ENCODE measurements around the gene AMER3.

AMER3 gene

DNA sequence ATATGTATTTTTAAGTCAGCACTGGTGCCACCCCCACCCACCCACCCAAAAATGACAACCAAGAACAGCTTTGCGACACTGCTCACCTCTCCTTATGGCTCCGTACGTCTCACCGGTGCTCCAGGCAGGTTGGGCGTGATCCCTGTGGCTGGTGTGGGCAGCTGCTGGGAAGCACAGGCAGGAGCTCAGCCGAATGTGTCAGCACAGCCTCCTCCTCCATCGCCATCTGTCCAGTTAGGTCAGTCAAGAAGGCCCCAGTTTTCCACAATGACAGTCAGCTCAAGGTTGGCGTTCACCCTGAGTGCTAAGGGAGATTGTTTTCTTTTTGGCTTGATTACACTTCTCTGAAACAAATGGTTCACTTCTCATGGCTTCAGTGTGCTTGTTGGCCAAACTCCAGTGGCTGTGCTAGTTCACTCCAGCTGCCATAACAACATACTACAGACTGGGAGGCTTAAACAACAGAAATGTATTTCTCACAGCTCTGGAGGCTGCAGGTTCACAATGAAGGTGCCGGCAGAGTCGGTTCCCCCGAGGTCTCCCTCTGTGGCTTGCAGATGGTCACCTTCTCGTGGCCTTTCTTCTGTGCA lies 30.2 kb downstream of the AMER3 start:
- DNase-seq: no peak

DNA sequence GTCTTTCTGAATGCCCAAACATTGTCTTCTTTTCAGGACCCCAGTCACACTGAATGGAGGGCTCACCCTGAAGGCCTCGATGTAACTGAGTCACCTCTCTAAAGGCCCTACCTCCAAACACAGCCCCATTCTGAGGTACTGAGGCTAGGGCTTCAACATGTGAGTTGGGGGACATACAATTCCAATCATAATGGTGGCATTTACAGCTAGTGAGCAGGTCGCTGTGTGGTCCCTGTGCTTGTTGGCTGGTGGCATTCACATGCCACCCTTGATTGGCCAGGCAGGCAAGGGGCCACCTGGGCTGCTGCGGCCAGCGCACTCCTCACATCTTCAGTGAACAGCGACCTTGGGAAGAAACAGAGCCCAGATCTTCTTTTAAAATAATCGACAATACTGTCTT lies 30.7 kb downstream of the AMER3 start:
- no peak for DNase-seq

DNA sequence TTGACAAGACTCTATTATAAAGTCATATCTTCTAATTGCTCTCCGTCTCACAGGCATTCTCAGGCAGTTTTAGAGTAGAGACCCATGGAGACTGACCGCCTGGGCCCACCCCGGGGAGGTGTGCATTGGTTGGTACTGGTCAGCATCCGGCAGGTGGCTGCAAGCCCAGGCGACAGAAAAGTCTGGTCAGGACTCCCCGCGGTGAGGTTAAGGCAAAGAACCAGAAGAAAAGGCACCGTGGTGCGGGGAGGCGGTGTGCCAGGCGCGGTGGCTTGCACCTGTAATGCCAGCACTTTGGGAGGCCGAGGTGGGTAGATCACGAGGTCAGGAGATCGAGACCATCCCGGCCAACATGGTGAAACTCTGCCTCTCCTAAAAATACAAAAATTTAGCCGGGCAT lies 32.5 kb downstream of the AMER3 start:
- no peak for DNase-seq

DNA sequence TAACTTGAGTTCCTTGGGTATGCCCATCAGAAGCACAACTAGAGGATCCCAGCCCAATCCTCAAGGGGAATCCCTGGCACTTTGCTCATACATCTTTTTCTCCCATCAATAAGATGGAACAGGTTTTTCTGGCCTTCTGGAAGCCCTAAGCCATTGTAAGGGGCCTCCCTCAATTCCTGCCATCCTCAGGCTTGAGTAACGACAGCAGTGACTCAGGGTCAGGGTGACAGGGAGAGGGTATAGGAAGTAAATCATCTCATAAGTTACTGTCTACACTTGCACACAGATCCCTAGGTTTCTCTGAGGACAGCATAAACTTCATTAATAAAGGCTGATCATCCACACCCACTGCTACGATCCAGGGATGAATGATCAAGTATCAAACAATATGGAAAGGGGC lies 35.0 kb downstream of the AMER3 start:
- no peak for DNase-seq

DNA sequence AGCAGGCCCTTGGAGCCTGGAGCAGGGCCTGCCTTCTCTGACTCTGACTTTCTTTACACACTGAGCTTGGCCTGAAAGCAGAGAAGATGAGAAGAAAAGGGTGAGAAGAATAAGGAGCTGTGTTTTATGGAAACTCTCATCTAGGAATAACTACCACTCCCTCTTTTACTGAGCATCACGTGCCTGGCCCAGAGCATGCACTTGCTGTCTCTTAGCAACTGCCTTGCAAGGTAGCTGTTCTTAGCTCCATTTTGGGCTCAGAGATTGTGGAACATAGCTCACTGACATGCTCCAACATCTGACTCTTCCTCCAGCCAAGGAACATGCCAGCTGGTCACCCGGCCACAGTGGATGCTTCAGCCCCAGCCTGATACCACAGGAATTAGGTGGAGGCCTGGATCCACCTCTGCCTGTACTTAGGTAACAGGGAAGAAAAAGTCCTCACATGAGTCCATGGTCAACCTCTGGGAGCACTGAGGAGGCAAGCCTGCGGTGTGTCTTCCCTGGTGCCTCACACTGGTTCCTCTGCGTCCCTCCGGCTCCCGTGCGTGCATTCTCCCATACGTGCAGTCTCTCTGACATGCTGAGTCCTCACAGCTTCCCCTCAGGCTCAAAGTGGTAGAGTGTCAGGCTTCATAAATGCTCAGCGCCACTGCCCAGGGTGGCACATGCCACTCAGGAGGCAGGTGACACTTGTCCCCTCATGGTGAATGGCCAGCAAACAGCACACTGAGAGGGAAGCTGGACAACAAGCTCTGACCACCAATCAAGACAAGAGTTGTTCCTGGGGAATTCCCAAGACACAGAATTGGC lies 35.7 kb downstream of the AMER3 start:
- no peak for DNase-seq

DNA sequence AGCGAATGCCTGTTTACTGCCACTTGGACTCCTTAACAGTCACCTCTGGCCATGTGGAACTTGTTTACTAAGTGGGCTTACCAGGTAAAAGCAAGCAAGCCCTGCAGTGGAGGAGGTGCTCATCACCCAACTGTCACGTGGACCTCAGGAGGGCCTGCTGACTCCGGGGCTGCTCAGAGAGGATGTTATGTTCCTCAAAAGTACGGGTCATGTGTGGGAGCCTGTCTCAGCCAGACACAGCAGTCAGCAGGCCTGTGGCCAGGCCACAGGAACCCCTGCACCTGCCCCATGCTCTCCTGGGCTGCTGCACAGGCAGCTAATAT lies 36.2 kb downstream of the AMER3 start:
- no peak for DNase-seq

DNA sequence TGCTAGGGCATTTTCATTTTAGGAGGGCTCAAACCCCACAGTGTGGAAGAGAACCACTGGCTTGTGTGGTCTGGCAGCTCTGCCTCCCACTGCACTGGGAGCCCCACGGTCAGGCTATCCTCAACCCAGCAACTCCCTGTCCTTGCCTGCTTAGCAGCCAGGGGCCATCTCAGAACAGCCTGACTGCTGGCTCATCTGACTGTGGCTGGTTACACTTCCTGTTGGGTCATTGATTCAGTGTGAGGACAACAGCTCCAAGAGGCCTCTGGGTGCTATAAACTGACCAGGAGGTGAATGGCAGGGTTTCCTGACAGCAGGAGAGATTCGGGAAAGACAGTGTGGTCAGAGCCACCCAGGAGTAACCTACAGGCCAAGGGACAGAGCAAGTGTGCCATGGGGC lies 40.1 kb downstream of the AMER3 start:
- DNase-seq: no peak

DNA sequence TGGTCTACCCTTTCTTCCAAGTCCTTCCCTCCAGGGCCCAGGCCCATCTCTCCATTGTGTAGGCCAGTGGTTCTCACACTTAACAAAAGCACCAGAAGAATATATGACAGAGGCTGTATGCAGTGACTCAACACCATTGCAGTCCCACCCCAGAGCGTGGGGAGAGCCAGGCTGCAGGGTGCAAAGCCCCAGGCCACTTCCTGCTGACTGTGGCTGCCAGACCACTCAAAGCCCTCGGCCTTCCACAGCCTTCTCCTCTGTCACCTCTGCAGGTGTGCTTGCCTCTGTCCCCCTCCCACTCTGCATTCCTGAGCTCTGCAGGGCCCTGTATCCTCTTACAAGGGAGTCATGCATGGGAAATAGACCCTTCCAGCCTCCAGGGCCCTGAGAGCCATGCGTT lies 41.0 kb downstream of the AMER3 start:
- DNase-seq: no peak

DNA sequence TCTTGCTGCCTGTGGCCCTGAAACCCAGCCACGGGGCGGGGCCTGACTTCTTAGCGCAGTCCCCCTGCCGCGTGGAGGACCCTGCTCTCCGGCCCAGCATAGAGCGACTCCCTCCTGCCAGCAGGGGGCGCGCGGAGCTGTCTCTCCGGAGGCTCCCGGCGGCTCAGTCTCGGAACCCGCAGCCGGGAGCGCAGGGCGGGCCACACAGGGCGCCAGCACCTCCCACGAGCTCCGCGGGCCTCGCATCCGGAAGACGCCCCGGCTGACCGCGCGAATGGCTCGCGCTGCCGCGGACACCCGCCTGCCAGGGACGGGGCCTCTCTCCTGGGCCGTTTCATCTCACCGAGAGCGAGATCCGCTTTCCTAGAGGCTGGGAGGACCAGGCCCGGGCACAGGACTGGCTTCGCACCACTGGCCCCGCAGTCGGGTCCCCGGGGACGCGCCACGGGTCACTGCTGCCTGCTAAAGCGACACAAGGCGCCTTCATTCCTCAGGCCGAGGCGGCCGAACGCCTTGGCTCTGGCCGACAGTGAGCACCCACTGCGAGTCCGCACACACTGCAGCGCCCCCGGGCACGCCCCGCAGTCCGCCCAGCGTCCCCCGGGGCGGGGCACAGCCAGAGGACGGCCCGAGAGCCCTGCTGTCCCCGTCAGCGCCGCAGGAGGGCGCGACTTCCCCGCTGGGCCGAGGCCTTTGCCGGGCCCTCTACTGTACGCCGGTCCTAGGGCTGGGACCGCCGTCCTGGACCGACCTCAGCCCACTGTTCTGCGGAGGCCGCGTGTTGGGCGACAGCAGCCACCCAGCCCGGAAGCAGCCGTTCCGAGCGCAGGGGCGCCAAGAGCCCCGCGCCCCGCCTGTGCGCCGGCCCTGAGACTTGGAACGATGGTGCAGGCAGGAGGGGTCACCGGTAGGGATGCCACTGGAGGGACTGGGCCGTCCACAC lies 42.4 kb downstream of the AMER3 start:
- DNase-seq: peak; percentile 78

DNA sequence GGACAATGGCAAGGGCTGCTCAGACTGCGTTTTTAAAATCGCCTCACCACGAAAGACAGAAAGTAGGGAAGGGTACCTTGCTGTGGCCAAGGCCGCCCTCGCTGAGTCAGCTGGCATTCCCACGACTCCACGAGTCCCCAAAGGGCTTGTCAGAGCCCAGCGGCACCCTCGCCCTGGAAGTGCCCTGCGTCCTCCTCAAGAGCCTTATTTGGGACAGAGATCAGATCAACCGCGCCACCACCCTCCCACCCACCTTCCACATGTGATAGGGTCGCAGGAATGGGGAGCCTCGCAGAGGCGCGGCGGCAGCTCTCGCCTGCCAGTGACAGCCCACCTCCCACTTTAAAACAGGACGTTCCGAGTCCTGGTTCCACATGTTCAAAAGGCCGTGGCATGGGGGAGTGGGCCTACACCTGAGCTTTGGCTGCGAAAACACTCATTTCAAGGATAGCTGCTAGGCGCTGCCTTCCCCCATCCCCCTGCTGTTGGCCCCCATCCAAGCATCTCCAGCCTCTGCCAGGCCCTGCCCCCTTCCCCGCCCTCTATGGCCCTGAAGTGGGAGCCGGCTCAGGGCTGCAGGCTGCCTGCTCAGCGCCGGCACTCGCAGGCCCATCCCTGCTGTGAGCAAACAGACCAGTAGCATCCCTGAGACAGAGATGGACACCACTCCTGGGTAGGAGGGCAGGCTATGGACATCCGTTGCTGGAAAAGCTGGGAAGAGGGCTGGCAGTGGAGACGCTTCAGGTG lies 43.3 kb downstream of the AMER3 start:
- DNase-seq: no peak

DNA sequence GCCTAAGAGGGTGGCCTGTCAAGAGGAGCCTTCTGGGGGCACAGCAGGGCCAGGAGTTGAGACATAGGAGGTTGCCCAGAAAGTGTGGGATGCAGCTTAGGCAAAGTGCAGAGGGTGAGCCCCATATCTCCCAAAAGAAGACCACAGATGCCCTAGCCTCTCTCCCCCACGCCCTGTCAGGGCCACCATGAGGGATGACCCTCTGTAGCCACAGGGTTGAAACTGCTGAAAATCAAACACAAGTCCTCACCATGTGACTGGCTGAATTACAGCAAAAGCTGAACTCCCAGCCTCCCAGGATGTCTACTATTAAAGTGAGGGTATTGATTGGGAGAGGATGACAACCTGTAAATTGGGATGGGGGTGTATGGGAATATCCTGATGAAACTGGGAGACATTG lies 44.0 kb downstream of the AMER3 start:
- DNase-seq: no peak

DNA sequence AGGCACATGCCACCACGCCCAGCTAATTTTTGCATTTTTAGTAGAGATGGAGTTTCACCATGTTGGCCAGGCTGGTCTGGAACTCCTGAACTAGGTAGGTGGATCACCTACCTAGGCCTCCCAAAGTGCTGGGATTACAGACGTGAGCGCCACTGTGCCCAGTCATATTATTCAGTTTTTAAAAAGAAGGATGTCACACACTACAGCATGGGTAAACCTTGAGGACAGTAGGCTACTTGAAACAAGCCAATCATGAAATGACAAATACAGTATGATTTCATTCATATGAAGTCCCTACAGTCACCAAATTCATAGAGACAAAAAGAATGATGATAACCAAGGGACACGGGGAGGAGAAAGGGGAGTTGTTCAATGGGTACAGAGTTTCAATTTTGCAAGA lies 50.3 kb downstream of the AMER3 start:
- no peak for DNase-seq

DNA sequence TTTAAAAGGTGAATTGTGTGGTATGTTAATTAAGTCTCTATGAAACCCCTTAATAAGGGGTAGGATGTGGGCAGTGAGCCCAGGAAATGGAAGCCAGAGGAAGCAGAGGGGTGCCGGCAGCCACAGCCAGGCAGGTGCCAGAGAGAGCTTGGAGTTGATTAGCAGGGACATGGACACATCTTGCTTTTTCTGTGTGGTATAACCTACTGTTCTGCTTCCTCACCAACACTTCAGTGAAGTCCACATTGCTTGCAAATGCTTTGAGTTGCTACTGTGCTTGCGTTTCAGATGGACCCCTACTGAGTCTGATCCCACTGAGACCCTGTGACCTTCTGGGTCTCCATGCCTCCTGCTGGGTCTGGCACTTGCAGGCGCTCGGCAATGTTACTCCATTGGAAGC lies 51.0 kb downstream of the AMER3 start:
- no peak for DNase-seq

DNA sequence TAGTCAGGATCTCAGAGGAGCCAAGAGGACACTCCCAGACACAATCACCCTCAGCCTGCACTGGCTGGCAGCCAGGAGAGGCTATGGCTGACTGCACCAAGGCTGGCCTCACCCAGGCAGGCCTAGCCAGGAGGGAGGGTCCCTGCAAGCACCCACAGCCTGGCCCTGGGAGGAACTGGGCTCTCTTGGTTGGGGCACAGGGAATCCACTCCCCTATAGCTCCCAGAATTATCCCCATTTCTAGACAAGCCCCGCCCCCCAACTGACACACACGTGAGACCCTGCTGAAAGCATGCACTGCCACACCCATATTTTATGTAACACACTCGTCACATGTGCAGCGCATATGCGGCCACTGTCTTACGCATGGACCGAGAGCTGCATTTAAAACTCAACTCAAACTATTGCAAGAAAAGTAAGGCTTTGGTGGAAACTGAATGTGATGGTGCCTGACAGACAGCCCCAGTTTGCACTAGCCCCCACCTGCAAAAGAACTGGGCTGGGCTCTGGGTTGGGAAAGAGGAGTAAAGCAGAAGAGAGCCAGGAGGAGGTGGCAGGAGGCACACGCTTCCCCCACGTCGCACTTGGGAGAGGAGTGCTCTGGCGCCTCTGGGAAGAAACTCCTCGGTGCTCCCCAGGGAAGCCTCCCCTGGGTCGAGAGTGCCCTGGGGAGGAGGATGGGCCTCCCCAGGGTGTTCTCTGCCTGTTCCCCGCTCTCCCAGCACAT lies 52.5 kb downstream of the AMER3 start:
- no peak for DNase-seq

DNA sequence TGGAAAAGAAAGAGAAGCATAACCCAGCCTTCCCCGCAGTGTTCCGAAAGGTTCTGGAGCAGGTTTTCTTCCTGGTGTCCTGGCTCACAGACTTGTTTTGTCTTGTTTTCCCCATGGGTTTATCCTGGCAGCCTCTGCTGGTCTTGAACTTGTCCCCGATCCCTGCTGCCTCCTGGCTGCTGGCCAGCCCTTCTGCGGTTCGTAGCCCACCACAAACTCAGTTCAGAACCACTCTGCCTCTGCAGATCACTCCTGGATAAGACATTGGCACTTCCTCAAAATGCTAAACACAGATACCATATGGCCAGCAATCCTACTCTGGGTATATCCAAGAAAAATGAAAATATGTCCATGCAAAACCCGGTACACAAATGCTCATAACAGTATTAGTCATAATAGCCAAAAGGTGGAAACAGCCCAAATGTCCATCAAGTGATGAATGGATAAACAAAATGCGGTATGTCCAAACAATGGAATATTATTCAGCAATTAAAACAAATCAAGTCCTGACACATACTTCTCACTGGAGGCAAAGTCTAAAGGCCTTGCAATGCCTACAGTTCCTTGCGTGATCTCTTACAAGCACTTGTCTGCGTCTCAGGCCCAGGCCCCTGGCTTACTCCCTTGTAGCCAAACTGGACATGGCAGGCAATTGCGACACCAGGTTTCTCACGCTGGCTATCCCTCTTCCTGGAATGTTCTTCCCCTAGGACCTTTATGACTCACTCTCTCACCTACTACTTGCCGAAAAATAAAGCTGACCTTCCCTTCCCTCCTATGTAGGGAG lies 53.3 kb downstream of the AMER3 start:
- DNase-seq: no peak

DNA sequence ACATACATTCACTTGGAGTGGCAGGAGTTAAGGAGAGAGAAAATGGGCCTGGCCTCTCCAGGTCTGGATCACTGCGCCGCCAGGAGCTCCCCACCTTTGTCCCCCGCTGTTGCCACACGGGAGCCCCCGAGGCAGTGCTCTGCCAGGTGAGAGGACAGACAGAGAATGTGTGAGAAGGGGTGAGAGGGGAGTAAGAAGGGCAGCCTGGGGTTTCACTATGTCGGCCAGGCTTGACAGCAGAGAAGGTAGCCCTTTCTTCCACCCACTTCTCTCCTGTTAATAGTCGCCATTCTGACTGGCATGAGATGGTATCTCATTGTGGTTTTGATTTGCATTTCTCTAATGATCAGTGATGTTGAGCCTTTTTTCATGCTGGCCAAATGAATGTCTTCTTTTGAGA lies 55.1 kb downstream of the AMER3 start:
- DNase-seq: no peak

DNA sequence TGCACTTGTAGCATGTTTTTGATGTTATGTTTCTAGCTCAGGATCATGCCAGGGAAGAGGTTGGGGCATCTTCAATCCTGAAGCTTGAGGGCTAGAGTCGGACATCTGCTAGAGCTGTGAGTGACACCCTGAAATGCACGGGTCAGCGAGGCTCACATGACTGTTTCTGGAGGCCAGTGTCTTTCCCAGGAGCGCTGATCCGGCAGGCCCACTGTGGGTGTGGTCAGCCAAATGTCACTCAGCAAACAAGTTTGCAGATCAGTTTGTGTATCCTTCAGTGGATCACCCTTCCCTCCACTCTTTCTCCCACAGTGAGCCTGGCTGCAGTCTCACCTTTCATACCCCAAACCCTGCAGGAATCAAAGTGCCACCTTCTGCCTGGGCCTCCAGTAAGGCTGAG lies 58.4 kb downstream of the AMER3 start:
- no peak for DNase-seq

DNA sequence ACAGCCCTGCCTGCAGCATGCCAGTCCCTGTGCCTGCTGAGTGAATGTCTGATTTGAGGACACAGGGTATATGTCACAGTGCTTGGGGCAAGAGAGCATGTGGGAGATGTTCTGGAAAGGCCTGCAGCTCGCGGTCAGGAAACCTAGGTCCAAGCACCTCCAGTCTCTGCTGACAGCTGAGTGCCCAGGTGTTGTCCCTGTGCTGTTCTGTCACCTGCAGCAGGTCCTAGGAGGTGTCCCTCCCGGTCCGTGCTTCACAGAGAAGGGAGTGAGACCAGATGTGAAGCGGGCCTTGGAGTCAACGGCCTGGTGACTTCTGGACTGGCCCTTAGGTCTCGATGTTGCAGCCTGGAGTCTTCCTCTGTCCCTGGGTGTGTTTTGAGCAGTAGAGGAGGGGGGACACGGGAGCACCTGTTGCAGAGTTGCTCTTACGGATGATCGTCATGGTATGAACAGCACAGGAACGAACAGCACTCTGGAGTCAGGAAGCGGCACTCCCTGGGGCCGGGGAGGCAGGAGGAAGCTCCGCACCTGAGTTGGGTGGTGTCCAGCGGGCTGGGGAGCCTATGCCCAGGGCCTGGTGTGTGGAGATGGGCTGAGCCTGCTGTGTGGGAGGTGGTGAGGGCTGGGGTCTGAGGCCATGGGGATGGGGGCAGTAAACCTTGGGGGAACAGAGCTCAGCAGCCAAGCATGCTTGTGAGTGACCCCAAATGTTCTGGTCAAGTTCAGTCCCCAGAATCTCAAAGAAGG lies 59.8 kb downstream of the AMER3 start:
- no peak for DNase-seq
